VCaP (cell line): Measurements from ENCODE around the gene FGR.

Experiments
- H3K27ac ChIP-seq: fragments of 450-650 bp; 2 replicates; pipeline ENCODE4 v1.5.1; 2017
- TF ChIP-seq, protein P1 (sequence below): fragments of 450-650 bp; conservative IDR thresholded peaks from 2 replicates; pipeline ENCODE4 v1.5.1; 2017; ENCODE audit warnings: mild to moderate bottlenecking, moderate library complexity

FGR gene

DNA sequence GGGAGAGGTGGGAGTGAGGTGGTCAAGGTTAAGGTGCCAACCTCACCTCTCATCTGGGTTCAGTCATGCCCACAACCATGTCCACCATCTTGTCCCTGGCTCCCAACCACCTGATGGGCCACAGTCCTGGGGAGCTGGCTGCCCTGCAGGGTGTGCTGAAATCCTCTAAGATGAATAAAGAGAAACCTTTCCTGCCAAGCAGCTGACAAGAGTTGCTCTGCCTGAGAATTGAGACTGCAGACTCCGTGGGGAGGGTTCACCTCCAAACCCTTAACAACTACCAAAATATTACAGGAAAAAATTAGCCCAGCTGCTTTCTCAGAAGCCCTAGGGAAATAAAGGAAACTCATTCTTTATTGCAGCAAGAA is 15.2 kb upstream of the FGR start:
- TF ChIP-seq, protein P1, sequence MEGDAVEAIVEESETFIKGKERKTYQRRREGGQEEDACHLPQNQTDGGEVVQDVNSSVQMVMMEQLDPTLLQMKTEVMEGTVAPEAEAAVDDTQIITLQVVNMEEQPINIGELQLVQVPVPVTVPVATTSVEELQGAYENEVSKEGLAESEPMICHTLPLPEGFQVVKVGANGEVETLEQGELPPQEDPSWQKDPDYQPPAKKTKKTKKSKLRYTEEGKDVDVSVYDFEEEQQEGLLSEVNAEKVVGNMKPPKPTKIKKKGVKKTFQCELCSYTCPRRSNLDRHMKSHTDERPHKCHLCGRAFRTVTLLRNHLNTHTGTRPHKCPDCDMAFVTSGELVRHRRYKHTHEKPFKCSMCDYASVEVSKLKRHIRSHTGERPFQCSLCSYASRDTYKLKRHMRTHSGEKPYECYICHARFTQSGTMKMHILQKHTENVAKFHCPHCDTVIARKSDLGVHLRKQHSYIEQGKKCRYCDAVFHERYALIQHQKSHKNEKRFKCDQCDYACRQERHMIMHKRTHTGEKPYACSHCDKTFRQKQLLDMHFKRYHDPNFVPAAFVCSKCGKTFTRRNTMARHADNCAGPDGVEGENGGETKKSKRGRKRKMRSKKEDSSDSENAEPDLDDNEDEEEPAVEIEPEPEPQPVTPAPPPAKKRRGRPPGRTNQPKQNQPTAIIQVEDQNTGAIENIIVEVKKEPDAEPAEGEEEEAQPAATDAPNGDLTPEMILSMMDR = no peak
- H3K27ac ChIP-seq = no peak overlapping the region

DNA sequence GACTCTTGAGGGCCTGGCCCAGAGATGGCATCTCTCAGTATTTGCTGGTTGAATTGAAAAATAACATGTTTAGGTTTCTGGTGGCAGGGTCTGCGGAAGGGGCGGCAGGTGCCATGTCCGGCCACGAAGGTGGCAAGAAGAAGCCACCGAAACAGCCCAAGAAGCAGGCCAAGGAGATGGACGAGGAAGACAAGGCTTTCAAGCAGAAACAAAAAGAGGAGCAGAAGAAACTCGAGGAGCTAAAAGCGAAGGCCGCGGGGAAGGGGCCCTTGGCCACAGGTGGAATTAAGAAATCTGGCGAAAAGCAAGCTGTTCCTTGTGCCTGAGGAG is 14.3 kb upstream of the FGR start:
- no peak overlapping the region for H3K27ac ChIP-seq
- TF ChIP-seq, protein P1 = no peak

DNA sequence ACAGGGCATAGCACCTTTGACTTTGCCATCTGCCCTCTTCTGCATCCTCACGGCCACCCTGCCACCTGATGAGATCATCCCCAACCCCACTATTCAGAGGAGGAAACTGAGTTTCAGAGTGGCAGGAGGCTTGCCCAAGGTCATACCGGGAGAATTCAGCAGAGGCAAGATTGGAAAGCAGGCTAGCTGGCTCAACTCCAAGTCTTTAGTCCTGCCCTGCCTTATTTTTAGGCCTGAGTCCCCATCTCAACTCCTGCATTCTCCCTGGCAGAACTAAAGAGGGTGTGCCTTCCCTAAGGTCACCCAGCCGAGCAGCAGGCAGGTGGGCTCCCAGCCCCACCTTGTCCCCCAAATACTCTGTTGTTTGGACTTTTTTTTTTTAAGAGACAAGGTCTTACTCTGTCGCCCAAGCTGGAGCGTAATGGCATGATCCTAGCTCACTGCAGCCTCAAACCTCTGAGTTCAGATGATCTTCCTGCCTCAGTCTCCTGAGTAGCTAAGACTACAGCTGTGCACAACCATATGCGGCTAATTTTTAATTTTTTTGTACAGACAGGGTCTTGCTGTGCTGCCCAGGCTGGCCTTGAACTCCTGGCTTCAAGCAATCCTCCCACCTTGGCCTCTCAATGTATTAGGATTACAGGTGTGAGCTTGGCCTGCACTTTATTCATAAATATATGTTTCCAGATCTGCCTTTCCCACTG is 13.8 kb upstream of the FGR start:
- TF ChIP-seq, protein P1 = no peak

DNA sequence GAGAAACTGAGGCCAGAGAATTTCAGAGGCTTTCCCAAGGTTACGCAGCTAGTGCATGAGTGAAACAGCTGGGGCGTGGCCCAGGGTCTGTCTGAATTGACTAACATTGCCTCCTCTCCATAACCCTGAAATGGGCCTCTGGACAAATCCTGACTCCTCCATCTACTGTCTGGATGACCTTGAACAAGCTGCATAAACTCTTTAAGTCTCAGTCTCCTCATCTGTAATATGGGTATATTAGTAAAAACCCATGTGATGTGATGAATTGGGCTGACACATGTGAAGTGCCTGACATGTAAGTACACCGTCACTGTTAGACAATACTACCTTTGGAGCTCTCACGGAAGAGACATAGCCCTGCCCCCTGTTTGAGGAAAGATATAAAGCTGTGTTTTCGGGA is 12.3 kb upstream of the FGR start:
- TF ChIP-seq, protein P1 = no peak
- no peak overlapping the region for H3K27ac ChIP-seq

More for the DNA sequence above, 13.8 kb upstream of the FGR start:
- H3K27ac ChIP-seq = no peak overlapping the region

DNA sequence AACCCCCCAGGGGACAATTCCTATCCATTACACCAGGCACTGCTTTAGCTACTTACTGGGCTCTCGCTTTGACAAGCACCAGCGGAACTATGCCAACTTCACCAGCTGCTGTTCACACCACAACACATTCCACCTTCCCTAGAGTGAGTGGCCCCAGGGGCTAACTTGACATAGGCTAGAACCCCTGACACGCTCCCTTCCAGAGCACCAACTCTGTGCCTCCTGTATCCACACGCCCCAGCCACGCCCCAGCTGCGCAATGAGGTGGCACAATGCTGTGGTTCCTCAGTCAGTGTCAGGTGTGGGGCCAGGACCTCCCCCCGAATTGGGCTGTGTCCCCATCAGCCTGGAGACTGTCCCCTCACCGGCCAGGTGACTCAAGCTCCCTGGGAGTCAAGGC is 11.7 kb upstream of the FGR start:
- H3K27ac ChIP-seq = no peak overlapping the region
- TF ChIP-seq, protein P1 = no peak

DNA sequence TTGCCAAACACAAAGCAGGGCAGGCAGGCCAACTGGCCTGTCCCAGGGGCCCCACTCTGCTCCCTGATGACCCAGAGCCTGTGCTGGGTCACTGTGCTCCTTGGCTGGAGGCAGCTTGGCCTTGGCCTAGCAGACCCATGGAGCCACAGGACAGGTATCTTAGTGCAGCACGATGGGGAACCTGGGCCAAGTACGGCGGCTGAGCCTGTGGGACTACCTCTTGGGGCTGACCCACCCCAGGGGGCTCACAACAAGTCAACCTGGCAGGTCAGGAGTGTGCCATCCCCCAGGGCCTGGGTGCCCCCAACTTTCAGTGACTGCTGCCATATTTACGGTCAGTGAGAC is 10.1 kb upstream of the FGR start:
- H3K27ac ChIP-seq = no peak overlapping the region
- TF ChIP-seq, protein P1 = no peak

DNA sequence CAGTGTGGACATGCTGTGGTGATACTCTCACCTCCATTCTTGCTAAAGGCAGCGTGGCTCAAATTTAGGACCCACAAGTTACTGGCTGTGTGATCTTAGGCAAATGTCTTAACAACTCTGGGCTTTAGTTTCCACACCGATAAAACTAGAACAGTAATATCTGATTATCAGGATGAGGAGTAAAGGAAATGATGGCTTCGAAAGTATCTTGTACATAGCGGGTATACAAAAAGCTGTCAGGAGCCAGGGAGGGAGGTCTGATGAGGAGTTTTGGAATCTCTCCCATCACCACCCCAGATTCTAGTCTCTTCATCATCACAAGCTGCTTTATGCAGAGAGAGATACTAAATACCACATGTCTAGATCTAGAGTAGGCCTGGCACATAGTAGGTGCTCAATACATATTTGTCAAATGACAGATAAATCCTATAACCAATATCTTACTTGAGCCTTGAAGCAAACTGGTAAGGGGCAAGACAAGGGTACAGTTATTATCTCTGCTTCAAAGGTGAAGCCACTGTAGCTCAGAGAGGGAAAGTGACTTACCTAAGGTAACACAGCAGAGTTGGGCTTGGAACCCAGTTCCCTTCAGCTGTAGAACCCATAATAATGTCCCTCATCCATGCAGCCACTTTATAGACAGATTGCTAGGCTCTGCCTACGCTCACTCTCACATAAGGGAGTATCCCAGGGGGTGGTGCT is 9.5 kb upstream of the FGR start:
- TF ChIP-seq, protein P1 = no peak
- H3K27ac ChIP-seq = no peak overlapping the region
